Naive B cell (primary cell): ENCODE results near the gene DTNB. TPM values are rescaled to one million over a fixed set of nuclear protein-coding genes. Genes with fewer than 3 reads are reported as not detected.

Experiments used
- ATAC-seq, 2 donors: fragments of 150-1000 bp; cut with Tn5 transposase; 2 replicates each; pipeline ENCODE4 v1.10.0; 2021; ENCODE audit warnings: low read depth in 2 of 2, mild to moderate bottlenecking in 2 of 2, moderate library complexity in 2 of 2
- DNase-seq: peaks from one replicate; pipeline ENCODE4 v3.0.0; 2022
- H3K27ac Mint-ChIP-seq, 6 donors: one replicate each; pipeline ENCODE4 v1.8.0; 2020 to 2022; ENCODE audit warnings: mild to moderate bottlenecking in 6 of 6, mixed read lengths in 6 of 6, moderate library complexity in 5 of 6, inconsistent platforms in 2 of 6
- H3K27me3 Mint-ChIP-seq, 3 donors: one replicate each; pipeline ENCODE4 v1.8.0; 2021 to 2022; ENCODE audit warnings: mixed read lengths in 3 of 3, mild to moderate bottlenecking in 1 of 3
- H3K36me3 Mint-ChIP-seq, 2 donors: one replicate each; pipeline ENCODE4 v1.8.0; 2020 to 2022; ENCODE audit warnings: mixed read lengths in 2 of 2, inconsistent platforms in 1 of 2, mild to moderate bottlenecking in 1 of 2
- H3K4me1 Mint-ChIP-seq, 3 donors: one replicate each; pipeline ENCODE4 v1.8.0; 2020 to 2022; ENCODE audit warnings: mixed read lengths in 3 of 3, inconsistent platforms in 1 of 3, mild to moderate bottlenecking in 1 of 3, moderate library complexity in 1 of 3
- H3K4me3 Mint-ChIP-seq, 8 donors: one replicate each; pipeline ENCODE4 v1.8.0; 2020 to 2022; ENCODE audit warnings: mild to moderate bottlenecking in 8 of 8, mixed read lengths in 8 of 8, moderate library complexity in 8 of 8, inconsistent platforms in 2 of 8
- H3K9me3 Mint-ChIP-seq, 7 donors: one replicate each; pipeline ENCODE4 v1.8.0; 2020 to 2022; ENCODE audit warnings: mixed read lengths in 7 of 7, mild to moderate bottlenecking in 5 of 7, inconsistent platforms in 2 of 7, moderate library complexity in 1 of 7
- polyA plus RNA-seq, 6 donors: library from polyadenylated mRNA; unstranded; fragments of 300-500 nt; fragmentation: Illumina TruSeq; gene quantifications; one replicate each; pipeline ENCODE4 v1.2.3, GENCODE V29; 2021; ENCODE audit warnings: low read depth in 6 of 6

Gene DTNB
- polyA plus RNA-seq, 6 donors from 2014 or later: 7.8 to 25.4 (median 16.1) TPM

DNA sequence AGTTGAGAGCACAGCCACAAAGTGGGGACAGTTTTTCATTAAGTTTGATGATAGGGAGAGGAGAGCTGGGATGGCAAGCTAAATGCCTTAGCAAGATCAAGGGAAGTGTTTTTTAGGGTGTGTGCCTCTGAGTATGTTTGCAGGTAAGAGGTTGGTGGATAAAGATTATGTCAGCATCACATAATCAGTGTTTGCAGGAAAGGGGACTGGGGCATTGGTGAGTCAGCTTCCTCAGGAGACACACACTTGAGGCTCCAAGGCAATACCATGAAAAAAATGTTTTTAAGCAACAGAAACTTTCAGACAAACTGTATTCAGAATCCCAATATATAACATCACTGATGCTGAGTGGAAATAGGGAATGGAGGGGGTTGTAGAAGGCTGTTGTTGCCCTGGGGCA lies 25.4 kb upstream of the DTNB start:
- H3K27ac Mint-ChIP-seq: no peak overlapping the region
- H3K4me1 Mint-ChIP-seq: no peaks in the 10 kb centered on the region
- ATAC-seq (no peak), DNase-seq (no peak)
- peaks cover 0 to 6% (median 0%) of the 10 kb centered on the region in 3 donors for H3K27me3 Mint-ChIP-seq
- no peaks in the 10 kb centered on the region for H3K9me3 Mint-ChIP-seq
- H3K4me3 Mint-ChIP-seq: no peak overlapping the region
- H3K36me3 Mint-ChIP-seq: no peaks in the 10 kb centered on the region

DNA sequence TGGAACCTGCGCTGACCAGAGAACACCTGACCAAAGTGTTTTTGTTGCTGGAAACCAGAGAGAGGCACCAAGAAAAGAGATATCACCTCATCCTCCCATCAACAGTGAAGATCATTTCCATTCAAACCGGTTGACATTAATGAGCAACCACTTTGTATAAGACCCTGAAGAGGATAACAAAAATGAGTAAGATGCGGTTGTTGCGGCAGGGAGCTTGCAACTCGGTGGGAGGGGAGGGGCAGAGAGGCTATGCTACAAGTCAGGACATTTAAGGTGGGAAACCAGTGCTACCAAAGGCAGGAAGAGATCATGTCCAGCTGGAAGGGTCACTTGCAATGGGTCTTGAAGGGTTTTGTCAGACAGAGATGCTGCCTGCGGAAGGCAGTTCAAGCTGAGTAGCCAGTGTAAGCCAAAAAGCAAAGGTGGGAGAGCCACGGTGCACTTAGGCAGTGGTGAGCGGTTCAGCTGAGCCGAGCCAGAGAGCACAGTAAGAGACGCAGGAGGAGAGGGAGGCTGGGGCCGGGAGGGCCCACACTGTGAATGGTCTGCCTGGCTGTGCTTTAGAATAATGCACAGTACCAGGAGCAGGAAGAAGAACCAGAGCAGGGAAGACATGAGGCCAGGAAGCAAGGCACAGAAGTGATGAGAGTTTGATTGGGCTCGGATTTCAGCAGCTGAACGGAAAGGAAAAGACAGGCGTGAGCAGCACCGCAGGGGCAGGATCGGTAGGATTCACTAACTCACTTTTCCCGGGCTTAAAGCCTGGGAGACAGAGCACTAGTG lies 24.4 kb upstream of the DTNB start:
- H3K4me3 Mint-ChIP-seq: no peak overlapping the region
- peaks cover 0 to 4% (median 3%) of the 10 kb centered on the region in 3 donors for H3K27me3 Mint-ChIP-seq
- no peaks in the 10 kb centered on the region for H3K4me1 Mint-ChIP-seq
- no peak overlapping the region for H3K27ac Mint-ChIP-seq
- H3K9me3 Mint-ChIP-seq: no peaks in the 10 kb centered on the region
- ATAC-seq: no peak
- no peak for DNase-seq
- H3K36me3 Mint-ChIP-seq: no peaks in the 10 kb centered on the region

DNA sequence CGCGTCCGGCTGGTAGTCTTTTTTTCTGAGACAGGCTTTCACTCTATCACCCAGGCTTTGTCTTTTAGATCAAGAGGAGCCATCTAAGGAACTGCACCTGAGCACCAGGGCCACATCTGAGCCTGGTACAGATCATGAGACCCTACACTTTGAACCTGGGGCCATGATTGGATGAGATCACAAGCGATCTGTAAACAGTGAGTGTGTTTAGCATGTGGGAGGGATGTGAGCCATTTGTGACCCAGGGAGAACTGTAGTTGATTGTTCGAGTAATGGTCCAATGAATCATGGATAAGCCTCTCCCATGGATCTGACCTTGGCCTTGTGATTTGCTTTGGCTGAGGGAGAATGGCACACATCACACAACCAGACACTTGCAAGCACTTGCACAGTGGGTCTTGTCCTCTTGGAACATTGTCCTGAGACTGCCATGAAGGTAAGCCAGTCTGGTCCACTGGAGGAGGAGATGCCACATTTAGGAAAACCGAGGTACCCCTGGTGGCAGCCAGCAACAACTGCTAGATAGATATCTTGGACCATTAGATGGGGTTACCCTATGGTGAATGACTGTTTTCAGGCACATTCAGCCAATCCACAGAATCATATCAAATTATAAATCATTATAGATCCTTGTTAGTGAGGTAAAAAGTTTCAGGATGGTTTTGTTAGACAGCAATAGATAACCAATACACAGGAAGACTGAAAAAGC lies 19.5 kb upstream of the DTNB start:
- H3K4me1 Mint-ChIP-seq: no peaks in the 10 kb centered on the region
- H3K36me3 Mint-ChIP-seq: no peaks in the 10 kb centered on the region
- H3K27ac Mint-ChIP-seq: peak overlapping the region in 1 of 6 donors; percentile 61
- H3K9me3 Mint-ChIP-seq: no peaks in the 10 kb centered on the region
- H3K27me3 Mint-ChIP-seq: peaks cover 0 to 5% (median 4%) of the 10 kb centered on the region in 3 donors
- DNase-seq (no peak), ATAC-seq (no peak)
- H3K4me3 Mint-ChIP-seq: no peak overlapping the region

DNA sequence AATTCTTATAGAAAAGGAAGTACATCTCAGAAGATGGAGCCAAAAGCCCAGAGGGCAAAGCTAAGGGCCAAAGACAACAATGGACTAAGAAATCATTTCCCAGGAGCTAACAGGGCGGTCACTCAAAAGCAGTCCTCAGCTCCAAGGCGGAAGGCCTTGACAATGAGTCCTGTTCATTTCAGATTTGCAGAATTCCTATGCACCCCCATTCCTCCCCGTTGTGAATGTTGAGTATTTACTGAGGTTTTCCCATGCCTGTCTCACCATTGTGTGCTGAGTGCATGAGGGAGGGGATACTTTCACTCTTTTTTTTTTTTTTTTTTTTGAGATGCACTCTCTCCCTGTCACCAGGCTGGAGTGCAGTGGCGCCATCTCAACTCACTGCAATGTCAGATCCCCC lies 18.8 kb upstream of the DTNB start:
- ATAC-seq (no peak), DNase-seq (no peak)
- H3K27me3 Mint-ChIP-seq: peaks cover 0 to 5% (median 4%) of the 10 kb centered on the region in 3 donors
- no peaks in the 10 kb centered on the region for H3K9me3 Mint-ChIP-seq
- H3K36me3 Mint-ChIP-seq: no peaks in the 10 kb centered on the region
- H3K27ac Mint-ChIP-seq: no peak overlapping the region
- H3K4me1 Mint-ChIP-seq: no peaks in the 10 kb centered on the region
- H3K4me3 Mint-ChIP-seq: no peak overlapping the region

DNA sequence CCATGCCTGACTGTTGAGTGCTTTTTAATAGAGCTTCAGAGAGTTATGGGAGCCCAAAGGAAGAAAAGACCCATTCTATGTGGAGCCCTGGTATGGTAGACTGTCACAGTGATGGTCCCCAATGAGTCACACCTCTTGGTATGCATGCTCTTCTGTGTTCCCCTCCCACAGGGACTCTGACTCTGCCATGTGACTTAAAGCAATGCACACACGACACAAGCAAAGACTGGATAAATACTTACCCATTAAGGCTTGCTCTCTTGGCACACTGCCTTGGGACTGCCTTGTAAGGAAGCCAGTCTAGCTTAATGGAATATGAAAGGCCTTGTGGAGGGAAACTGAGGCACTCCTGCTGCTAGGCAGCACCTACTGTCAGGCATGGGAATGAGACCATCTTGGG lies 16.7 kb upstream of the DTNB start:
- H3K4me3 Mint-ChIP-seq: no peak overlapping the region
- no peaks in the 10 kb centered on the region for H3K9me3 Mint-ChIP-seq
- H3K27ac Mint-ChIP-seq: no peak overlapping the region
- peaks cover 0 to 5% (median 5%) of the 10 kb centered on the region in 3 donors for H3K27me3 Mint-ChIP-seq
- ATAC-seq: no peak
- H3K36me3 Mint-ChIP-seq: no peaks in the 10 kb centered on the region
- DNase-seq: no peak
- H3K4me1 Mint-ChIP-seq: no peaks in the 10 kb centered on the region

DNA sequence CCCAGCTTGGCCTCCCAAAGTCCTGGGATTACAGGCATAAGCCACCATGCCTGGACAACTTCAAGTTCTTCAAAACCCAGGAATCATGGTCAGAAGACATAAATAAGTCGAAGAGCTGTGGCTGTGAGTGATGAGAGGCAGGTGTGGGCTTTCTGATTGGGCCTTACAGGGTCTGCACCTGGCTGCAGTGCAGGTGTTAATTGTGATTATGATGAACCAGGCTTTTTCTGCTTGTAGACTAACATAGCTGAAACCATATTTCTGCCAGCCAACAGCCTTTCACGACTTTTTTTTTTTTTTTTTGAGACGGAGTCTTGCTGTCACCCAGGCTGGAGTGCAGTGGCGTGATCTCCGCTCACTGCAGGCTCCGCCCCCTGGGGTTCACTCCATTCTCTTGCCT lies 14.9 kb upstream of the DTNB start:
- Mint-ChIP-seq H3K27ac (no peak overlapping the region), H3K4me3 (no peak overlapping the region), H3K9me3 (no peaks in the 10 kb centered on the region), H3K27me3 (peaks cover 0 to 10% (median 5%) of the 10 kb centered on the region in 3 donors), H3K36me3 (no peaks in the 10 kb centered on the region), H3K4me1 (peaks cover 0 to 5% (median 0%) of the 10 kb centered on the region in 3 donors)
- DNase-seq (no peak), ATAC-seq (no peak)

DNA sequence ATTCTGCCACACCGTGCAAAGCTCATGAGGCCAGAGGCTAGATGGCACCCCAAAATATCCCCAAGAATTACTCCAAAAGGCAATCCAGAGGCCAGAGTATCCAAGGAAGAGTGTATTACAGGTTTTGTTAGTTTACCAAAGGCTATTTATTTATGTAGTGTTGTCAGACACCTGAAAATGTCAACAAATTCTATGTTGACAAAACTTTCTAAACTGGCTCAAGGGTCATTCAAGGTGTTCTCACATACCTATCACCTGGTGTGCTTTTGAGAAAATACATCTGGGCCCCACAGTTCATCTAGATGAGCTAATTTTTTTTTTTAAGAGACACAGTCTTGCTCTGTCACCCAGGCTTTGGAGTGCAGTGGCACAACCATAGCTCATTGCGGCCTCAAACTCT lies 12.4 kb upstream of the DTNB start:
- Mint-ChIP-seq H3K4me3 (no peak overlapping the region), H3K27ac (no peak overlapping the region), H3K4me1 (peaks cover 0 to 5% (median 0%) of the 10 kb centered on the region in 3 donors), H3K9me3 (no peaks in the 10 kb centered on the region), H3K36me3 (no peaks in the 10 kb centered on the region), H3K27me3 (peaks cover 0 to 10% (median 5%) of the 10 kb centered on the region in 3 donors)
- DNase-seq (no peak), ATAC-seq (no peak)

DNA sequence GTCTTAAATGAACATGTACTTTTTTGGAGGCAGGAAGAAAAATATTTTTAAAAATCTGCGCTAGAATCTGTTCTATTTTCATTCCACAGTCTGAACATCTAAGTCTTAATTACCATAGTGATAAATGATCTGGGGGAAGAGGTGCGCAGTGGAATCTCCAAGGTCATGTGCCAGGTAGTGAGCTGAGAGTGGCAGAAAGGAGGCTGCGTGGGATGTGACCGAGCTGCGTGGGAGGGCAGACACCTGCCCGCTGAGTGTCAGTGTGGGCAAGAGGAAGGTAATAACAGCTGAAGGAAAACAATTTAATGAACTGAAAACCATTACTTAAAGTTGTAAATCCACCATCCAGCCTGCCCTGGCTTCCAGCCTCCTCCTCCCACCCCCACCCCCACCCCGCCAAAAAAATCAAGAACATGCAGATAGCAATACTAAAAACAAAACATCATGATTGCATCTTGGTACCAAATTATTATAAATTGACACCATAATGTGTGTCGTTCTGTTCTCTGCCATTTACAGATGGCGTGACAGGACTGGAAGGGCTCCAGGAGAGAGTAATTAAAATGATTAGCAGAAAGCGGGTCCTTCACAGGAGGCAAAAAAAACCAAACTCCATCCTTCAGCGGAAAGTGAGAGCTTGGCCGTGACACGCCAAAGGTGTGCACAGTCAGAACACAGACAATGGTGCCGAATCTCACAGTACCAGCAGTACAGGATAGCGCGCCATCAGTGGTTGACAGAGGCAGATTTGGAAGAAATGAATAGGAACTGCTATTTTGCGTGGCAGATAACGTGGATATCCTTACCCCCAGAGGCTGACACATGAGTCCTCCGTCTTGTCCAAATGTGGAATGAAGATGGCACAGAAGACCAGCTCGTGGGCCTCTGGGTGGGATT lies 11.4 kb upstream of the DTNB start:
- Mint-ChIP-seq H3K27ac (peak overlapping the region in 1 of 6 donors; percentile 60), H3K36me3 (no peaks in the 10 kb centered on the region), H3K27me3 (peaks cover 0 to 10% (median 0%) of the 10 kb centered on the region in 3 donors), H3K4me1 (peaks cover 0 to 5% (median 0%) of the 10 kb centered on the region in 3 donors), H3K9me3 (no peaks in the 10 kb centered on the region), H3K4me3 (no peak overlapping the region)
- ATAC-seq (no peak), DNase-seq (no peak)

DNA sequence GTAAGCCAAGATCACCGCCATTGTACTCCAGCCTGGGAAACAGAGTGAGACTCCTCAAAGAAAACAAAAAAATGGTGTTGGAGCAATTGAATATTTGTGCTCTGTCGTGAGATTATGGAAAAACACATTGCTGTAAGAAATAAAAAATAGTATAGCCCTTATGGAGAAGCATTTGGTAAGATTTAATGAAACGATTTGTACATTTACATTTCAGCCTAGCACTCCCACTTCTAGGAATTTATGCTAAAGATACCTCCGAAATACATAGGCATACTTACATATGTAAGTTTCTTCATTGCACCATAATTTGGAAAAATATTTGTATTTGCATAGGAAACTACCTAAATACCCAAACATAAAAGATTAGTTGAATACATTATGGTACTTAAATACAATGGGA lies 8.7 kb upstream of the DTNB start:
- no peaks in the 10 kb centered on the region for H3K36me3 Mint-ChIP-seq
- no peak overlapping the region for H3K27ac Mint-ChIP-seq
- H3K4me3 Mint-ChIP-seq: no peak overlapping the region
- no peak for DNase-seq
- ATAC-seq: no peak
- peaks cover 0 to 5% (median 0%) of the 10 kb centered on the region in 3 donors for H3K4me1 Mint-ChIP-seq
- H3K9me3 Mint-ChIP-seq: no peaks in the 10 kb centered on the region
- H3K27me3 Mint-ChIP-seq: peaks cover 0 to 10% (median 0%) of the 10 kb centered on the region in 3 donors

DNA sequence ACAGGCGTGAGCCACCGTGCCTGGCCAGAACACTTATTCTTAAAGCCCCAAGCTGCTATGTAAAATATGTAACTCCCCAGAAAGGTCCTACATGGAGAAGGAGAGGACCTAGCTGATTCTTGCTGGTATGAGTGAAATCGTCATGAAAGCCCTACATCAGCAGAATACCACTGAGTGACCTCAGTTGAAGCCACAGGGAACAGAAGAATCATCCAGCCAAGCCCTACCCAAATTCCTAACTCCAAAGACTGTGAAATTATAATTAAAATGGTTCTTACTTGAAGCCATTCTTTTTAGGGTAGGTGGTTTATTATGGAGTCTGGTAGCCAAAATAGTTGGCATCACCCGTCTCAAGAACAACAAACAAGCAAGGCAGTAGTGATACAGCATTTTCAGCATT lies 4.5 kb upstream of the DTNB start:
- Mint-ChIP-seq H3K4me1 (peaks cover 0 to 7% (median 0%) of the 10 kb centered on the region in 3 donors), H3K36me3 (no peaks in the 10 kb centered on the region), H3K9me3 (no peaks in the 10 kb centered on the region), H3K27me3 (no peaks in the 10 kb centered on the region), H3K27ac (no peak overlapping the region), H3K4me3 (peak overlapping the region in 1 of 8 donors; percentile 15)
- no peak for ATAC-seq
- no peak for DNase-seq

DNA sequence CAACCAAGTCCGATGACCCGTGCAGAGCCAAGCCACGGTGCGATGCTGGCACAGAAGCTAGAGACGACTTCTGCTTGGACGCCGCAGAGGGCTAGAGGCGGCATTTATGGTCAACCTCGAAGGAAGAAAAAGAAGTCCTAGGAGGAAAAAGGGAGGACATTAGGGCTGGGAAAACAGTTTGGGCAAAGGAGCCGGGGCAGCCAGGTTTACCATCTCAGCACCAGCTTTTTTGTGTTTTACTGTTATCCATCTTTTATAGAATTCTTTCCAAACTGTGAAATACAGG lies 643 bp upstream of the DTNB start:
- H3K27ac Mint-ChIP-seq: peak overlapping the region; percentile 44 to 90 (median 69)
- H3K4me3 Mint-ChIP-seq: peak overlapping the region; percentile 84 to 93 (median 87)
- peaks cover 5 to 27% (median 6%) of the 10 kb centered on the region in 3 donors for H3K4me1 Mint-ChIP-seq
- DNase-seq (no peak), ATAC-seq (no peak)
- no peaks in the 10 kb centered on the region for H3K27me3 Mint-ChIP-seq
- no peaks in the 10 kb centered on the region for H3K36me3 Mint-ChIP-seq
- no peaks in the 10 kb centered on the region for H3K9me3 Mint-ChIP-seq

DNA sequence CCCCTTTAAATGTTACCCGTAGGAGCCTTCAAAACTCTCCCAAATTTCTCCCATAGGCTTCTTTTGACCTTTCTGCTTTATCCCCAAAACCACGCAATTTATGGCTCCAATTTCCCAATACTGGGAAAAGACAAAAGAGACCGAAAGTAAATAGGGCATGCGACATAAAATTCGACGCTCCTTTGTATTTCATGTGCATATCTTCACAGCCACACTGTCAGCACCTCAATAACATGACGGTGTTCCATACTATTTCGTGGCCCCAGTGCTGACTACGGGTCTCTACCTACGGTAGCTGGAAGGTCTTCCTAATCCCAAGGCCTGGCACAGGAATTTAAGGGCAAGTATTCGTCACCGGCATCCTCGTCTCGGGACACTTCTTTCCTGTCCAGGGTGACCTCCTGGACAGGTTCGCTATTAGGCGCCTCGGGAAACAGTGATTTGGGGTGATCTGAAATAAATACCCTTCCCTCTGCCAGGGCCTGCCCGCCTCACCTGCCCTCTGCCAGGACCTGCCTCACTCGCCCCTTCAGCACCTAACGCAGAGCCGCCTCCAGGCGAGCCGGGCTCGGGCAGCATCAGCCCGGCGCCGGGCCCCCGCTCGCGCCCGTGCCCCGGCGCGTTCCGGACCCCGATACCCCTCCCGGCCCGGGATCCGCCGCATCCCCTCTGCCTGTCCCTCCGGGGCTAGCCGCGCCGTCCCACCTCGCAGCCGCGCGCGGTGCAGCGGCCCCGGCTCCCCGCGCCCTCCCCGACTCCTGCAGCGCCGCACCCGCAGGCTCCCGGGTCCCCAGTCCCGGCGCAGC lies 680 bp downstream of the DTNB start:
- Mint-ChIP-seq H3K27ac (peak overlapping the region in 5 of 6 donors; percentile 47 to 95 (median 73)), H3K4me1 (peaks cover 5 to 27% (median 6%) of the 10 kb centered on the region in 3 donors), H3K4me3 (peak overlapping the region; percentile 79 to 93 (median 87)), H3K36me3 (no peaks in the 10 kb centered on the region), H3K9me3 (no peaks in the 10 kb centered on the region), H3K27me3 (no peaks in the 10 kb centered on the region)
- DNase-seq: peak; percentile 73
- peak; percentile 77 to 78 for ATAC-seq

DNA sequence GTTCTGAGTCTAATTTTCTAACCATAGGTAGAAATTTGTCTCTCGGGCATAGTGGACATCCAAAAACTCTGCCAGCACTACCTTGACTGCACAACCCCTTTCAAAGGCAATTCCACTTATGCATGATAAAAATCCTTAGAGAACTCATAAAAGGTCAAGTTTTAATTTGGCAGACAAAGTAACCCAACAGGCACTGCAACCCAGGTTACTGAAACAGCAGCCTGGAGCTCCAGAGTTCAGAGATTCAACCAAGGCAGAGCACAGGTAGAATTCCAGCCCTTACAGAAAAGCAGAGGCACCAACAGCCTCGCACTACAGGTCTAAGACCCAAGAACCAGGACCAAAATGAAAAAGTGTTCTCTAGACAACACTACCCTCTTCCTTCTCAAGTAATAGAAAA lies 1.8 kb downstream of the DTNB start:
- Mint-ChIP-seq H3K27me3 (no peaks in the 10 kb centered on the region), H3K36me3 (no peaks in the 10 kb centered on the region), H3K4me1 (peaks cover 5 to 27% (median 6%) of the 10 kb centered on the region in 3 donors), H3K4me3 (peak overlapping the region; percentile 13 to 93 (median 85)), H3K27ac (peak overlapping the region in 2 of 6 donors; percentile 16 to 52), H3K9me3 (no peaks in the 10 kb centered on the region)
- ATAC-seq (no peak), DNase-seq (no peak)
